Measurements from ENCODE around the gene CDC25B. TPM values are rescaled to one million over a fixed set of nuclear protein-coding genes. Genes with fewer than 3 reads are reported as not detected.
"Not testable (repeated sequence)": the region's sequence is repeated elsewhere in the genome, so short reads cannot be mapped to it uniquely, and the experiment has no call there.

The CDC25B gene
- total RNA-seq, 1 donor from 2014 or later = 22.4 TPM

GRCh38 chr20:3829891-3830290, 33.8 kb downstream of the CDC25B start:
- not testable (repeated sequence) for DNase-seq

DNA sequence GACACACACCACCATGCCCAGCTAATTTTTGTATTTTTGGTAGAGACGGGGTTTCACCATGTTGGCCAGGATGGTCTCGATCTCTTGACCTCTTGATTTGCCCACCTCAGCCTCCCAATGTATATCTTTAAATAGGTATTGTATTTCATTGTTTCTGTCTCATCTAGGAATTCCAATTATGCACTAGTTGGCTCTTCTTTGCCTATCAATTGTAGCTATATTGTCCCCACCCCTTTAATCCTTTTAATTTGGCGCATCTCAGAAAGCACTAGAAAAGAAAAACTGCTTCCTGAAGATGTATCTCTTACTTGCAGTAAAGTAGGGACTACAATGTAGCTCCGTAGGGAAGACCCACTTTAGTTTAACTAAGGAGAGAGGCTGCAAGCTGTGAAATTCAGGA, 40.0 kb downstream of the CDC25B start:
- DNase-seq = no peak

DNA sequence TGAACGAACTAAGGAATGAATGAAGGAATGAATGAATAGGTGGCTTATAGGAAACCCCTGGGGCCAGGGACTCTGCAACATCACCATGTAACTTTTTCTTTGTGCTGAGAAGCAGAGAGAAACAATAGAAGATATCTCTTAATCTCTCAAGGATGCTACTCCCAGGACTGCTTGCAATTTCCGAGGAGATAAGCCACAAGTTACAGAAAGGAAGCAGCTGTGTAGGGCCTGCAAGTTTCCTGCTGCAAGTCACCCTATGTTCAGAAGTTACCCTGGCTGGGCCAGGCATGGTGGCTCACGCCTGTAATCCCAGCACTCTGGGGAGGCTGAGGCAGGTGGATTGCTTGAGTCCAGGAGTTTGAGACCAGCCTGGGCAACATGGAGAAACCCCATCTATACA, 43.2 kb downstream of the CDC25B start:
- DNase-seq = no peak

DNA sequence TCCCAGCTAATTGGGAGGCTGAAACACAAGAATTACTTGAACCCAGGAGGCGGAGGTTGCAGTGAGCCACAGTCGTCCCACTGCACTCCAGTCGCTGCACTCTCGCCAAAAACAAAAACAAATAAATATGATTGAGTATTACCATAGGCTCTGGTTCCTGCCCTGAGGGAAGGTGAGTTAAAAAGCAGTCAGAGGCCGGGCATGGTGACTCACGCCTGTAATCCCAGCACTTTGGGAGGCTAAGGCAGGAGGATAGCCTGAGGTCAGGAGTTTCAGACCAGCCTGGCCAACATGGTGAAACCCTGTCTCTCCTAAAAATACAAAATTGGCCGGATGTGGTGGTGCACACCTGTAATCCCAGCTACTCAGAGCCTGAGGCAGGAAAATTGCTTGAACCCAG, 44.1 kb downstream of the CDC25B start:
- not testable (repeated sequence) for DNase-seq

GRCh38 chr20:3842348-3842930, 46.3 kb downstream of the CDC25B start:
- DNase-seq = no peak

DNA sequence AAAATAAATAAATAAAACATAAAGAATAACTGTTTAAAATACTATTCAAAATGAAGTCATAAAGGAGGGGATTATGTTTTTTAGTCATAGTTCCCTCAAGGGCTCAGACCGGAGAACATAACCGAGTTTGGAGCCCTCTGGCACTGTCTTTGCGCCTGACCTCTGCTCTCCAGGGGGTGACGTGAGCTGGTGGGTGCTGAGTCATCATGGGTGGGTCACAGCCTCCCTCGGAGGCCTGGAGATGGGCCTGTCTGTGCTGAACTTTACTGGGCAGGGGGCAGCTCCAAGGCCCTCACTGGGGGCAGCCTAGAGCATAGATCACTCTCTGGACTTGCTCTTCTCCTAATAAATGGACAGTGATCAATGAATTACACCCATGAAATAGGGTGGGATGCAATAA, 47.4 kb downstream of the CDC25B start:
- DNase-seq = no peak

DNA sequence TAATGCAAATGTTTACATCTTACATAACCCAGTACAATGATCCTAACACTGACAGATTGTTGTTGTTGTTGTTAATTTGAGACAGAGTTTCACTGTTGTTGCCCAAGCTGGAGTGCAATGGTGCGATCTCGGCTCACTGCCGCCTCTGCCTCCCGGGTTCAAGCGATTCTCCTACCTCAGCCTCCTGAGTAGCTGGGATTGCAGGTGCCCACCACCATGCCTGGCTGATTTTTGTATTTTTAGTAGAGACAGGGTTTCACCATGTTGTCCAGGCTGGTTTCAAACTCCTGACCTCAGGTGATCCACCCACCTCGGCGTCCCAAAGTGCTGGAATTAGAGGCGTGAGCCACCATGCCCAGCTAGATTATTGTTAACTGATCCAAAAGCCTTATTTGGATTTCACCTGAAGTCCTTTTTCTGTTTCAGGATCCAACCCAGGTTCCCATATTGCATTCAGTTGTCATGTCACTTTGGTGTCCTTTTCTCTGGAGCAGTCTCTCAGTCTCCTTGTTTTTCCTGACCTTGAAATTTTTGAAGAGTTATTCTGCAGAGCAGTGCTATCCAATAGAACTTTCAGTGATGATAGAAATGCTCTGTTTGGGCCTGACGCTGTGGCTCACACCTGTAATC, 48.0 kb downstream of the CDC25B start:
- DNase-seq = not testable (repeated sequence)

GRCh38 chr20:3846378-3846739, 50.2 kb downstream of the CDC25B start:
- no peak for DNase-seq

- DNase-seq = peak; percentile 67
Observed at GRCh38 chr20:3846740-3847428, 50.8 kb downstream of the CDC25B start, which contains the start of gene MAVS. Gene MAVS (plus strand): TSS chr20:3846834. CDS start chr20:3854625, 7,791 bp downstream.

- no peak for DNase-seq
Observed at GRCh38 chr20:3847429-3847940, 51.4 kb downstream of the CDC25B start.

- no peak for DNase-seq
Observed at GRCh38 chr20:3848565-3848964, 52.5 kb downstream of the CDC25B start.

DNA sequence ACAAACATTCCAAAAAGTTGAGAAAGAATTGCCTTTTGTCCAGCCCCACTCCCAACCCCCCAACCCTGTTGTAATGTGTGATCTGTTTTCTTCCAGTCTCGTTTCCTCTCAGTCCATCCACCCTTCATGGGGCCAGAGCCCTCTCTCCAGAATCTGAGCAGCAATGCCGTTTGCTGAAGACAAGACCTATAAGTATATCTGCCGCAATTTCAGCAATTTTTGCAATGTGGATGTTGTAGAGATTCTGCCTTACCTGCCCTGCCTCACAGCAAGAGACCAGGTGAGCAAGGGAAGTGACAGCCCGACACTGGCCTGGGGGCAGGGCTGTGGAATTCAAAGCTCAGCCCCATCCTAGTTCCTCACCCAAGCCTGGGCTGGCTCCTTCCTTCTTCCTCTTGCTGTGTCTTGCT, 58.4 kb downstream of the CDC25B start:
- DNase-seq = no peak

Other genes starting within 250 kb of the CDC25B start
- gene GFRA4, start 132.9 kb upstream of the CDC25B start, total RNA-seq = not detected
- gene ADAM33, start 114.3 kb upstream of the CDC25B start, total RNA-seq = 53.2 TPM
- gene SIGLEC1, start 83.7 kb upstream of the CDC25B start, total RNA-seq = 3.5 TPM
- 14.0 TPM for gene HSPA12B, start 63.6 kb upstream of the CDC25B start, total RNA-seq
- 14.4 TPM for gene ADISSP, start 28.6 kb upstream of the CDC25B start, total RNA-seq
- gene SPEF1, start 14.9 kb upstream of the CDC25B start, total RNA-seq = not detected
- gene CENPB, start 9.6 kb upstream of the CDC25B start, total RNA-seq = 30.9 TPM
- gene AP5S1, start 24.2 kb downstream of the CDC25B start, total RNA-seq = 5.8 TPM
- gene MAVS, start 50.5 kb downstream of the CDC25B start, total RNA-seq = 13.5 TPM
- gene PANK2, start 93.1 kb downstream of the CDC25B start, total RNA-seq = 39.8 TPM
- gene RNF24, start 219.2 kb downstream of the CDC25B start, total RNA-seq = 12.3 TPM

Measured in skin of body (tissue), 2 donors.